GM19240 (cell line): Measurements from ENCODE around the gene STK32A.

Source experiments
- DNase-seq: peaks from one replicate; pipeline ENCODE4 v3.0.0; 2011; ENCODE audit warnings: low spot score; ENCODE audit not compliant: insufficient read length

STK32A gene

DNA sequence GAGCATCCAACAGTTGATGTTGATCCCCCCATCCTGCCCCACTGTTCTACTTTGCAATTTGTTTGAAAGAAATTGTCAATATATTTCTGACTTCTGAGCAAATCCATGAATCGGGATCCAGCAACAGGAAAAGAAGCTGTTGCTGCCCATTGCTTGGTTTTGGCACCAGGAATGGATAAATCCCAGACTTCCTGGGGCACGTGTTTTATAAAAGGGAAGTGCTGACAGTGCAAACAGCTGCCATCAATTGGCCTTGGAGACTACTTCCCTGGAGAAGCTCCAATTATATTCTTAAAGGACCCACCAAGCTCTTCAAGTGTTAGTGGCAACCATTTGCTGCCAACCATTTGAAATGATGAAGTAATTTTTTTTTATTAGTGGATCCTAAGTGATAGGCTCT lies 13.7 kb downstream of the STK32A start:
- DNase-seq: no peak

DNA sequence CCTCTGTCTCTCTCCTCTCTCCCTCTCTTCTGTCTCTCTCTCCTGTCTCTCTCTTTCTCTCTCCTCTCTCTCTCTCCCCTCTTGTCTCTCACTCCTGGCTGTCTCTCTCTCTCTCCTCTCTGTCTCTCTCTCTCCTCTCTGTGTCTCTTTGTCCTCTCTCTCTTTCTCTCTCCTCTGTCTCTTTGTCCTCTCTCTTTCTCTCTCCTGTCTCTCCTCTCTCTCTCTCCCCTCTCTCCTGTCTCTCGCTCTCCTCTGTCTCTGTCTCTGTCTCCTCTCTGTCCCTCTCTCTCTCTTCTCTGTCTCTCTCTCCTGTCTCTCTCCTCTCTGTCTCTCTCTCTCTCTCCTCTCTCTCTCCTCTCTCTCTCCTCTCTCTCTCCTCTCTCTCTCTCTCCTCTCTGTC lies 25.0 kb downstream of the STK32A start:
- no peak for DNase-seq

DNA sequence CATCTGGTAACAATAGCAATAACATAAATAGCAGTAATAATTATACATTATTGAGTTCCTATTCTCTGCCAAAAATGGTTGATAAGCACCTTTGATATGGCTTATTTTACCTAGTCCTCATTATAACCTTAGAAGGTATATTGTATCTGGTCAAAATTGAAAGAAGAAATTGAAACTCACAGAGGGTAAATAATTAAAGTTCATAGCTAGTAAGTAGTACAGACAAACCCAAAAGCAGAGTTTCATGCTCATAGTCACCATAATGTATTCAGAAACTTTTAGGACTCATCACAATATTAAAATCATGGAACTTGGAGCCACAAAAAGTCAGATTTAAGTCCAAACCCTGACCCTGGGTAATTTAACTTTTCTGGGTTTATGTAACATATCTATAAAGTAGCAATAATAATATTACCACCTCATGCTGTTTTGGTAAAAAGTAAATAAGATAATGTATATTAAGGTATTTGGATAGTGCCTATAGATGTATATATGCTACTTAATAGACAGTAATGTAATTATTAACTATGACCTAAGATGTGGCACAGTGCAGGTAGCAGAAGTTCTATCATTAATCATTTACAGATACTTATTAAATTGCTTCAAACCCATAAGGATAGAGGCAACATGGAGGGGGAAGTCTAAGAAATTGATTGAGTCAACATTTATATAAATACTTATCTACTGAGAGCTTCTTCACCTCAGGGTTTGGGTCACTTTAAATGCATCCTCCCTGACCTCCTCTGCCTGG lies 32.4 kb downstream of the STK32A start:
- no peak for DNase-seq

DNA sequence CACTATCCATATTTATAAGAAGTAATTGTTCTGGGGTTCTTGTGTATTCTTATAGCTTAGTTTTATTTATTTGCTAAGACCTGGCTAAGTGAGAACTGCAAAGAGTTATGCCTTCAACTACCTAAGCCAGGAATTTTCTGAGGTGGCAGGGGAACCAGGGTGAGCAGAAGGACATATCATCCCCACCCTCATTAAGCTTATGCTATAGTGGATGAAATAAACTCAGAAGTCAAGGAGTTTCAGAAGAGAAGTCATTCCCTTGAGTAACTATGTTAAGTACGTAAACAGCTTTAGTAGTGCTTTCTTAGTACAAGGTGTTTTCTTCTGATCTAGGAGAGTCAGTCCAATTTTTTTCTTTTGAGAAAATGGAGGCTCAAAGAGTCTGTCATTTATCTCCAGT lies 41.7 kb downstream of the STK32A start:
- no peak for DNase-seq

DNA sequence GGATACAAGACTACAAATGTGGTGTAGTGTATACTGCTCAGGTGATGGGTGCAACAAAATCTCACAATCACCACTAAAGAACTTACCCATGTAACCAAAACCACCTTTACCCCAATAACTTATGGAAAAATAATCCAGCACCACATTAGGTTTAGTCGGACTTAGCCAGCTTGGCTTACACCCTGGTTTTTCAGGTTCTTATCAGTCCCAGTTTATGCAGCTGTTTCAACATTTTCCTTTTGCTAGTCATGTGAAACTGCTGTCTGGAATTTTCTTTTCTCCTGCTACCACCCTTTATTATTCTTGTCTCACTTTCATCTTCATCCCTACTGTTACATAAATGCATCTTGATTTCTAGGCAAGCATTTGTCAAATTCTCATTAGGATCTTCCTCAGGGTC lies 51.5 kb downstream of the STK32A start:
- DNase-seq: no peak

DNA sequence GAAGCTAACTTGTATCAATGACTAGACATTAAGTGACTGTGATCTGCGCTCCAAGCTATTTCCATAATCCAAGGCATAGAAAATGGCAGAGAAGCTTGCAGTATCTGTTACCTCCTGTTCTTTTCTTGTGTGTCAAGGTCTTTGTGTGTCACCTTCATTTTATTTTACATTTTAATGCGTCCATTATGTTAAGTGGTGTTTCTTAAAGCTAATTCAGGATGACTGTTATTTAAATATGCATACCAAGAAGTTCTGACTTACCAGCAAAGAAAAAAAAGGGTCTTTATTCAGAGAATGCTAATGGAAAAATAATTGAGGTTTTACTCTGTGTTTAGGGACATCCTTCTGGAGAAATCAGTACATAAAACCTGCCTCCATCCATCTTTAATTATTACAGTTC lies 52.3 kb downstream of the STK32A start:
- DNase-seq: no peak

DNA sequence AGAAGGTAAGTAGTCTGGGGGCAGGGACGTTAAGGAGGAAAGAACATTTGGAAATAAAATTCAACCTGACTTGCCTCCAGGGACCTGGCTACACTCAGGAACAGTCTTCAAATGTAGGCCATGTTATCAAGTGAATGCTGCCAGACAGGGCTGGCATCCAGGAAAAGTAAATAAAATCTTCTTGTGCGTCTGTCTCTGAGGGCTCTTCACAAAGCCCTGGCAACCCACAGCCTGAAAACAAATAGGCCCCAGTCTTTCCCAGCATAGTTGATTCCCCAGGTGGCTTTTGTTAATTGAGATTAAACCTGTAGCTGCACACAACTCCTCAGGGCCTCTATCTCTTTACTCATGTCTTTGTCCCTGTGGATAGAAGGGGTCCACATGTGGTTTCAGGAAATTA lies 55.4 kb downstream of the STK32A start:
- no peak for DNase-seq

DNA sequence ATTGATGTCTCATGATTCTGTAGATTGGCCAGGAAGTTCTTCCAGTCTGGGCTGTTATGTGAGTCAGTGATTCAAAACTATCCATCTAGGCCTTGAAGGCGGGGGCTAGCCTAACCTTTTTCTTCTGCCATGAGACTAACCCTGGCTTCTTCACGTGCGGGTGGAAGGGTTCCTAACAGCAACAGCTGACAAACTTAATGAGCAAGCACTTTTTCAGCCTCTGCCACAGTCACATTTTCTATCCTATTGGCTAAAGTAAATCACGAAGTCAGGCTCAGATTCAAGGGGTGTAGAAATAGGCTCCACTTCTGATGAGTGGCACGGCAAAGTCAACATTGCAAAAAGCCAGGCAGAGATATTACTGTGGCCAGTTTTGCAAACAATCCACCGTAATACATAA lies 68.4 kb downstream of the STK32A start:
- no peak for DNase-seq

DNA sequence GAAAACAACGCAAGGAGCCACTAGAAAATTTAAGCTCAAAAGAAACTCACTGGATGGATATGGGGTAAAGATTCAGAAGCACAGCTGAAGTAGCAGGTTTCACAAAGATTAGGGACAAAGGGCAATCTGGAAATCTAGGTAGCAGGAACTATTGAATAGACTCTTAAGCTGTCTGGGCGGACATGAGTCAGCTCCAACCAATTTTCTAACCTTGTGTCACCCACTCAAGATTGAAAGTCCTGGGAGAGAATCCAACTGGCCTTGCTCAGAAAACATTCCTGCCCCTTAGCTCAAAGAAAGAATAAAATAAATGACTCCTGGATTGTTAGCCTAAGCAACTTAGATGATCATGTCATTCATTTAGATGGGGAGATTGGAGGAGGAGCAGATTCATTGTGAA lies 69.2 kb downstream of the STK32A start:
- DNase-seq: no peak

DNA sequence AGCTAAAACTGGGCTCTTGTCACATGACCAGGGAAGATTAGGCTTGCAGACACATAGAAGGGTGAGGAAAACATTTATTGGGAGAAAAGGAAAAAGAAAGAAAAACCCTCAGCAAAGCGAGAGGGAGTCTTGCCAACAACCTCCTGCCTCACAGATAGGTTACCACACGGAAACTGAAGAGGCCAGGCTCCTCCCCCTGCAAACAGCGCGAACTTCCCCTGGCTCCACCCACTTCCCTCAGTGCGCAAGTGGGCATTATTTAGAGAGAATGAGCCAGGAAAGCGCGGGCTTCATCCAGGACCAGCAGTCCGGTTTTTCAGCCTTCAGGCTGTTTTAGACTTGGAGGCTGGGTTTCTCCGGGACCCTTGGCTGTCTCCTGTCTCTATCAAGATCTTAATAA lies 70.3 kb downstream of the STK32A start:
- no peak for DNase-seq

DNA sequence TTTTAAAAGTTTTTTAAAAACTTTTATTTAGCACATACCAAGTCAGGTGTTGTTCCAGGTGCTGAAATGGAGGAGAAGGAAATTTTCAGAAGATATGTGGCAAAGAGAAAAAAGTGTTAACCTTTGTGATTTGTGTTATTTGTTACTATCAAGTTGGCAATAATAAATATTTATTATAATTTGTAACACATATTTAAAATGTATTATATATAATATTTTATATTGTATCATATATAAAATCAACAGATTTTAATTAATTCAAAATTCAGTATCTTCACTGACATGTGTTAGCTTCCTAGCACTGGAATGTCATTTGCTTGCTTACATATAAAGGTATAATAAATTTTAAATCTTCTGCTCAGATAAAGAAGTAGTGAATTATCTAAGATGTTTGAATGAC lies 71.5 kb downstream of the STK32A start:
- no peak for DNase-seq

DNA sequence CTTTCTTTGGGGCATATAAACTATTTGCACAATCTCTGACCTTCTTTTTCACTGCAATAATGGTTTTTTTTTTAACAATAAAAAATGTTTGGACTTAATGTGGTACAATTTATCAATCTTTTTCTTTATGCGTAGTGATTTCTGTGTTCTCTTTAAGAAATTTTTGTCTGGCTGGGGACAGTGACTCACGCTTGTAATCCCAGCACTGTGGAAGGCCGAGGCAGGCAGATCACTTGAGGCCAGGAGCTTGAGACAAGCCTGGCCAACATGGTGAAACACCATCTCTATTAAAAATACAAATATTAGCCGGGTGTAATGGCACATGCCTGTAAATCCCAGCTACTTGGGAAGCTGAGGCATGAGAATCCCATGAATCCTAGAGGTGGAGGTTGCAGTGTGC lies 72.3 kb downstream of the STK32A start:
- no peak for DNase-seq

DNA sequence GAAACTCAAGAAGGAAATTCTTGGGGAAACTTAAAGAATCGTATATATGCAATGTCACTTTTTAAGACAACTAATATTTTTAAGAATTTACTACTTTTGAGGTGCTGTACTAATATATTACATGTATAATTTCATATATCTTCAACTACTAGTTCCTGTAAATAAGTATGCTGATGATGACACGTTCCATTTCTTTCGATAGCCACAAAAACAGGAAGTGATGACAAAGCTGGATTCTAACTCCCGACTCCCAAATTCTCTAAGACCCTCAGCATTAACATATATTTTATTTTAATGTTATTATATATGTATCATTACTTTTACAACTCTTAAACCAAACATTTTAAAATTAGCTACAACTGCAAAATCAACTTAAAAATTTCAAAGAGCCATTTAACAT lies 74.8 kb downstream of the STK32A start:
- DNase-seq: no peak

DNA sequence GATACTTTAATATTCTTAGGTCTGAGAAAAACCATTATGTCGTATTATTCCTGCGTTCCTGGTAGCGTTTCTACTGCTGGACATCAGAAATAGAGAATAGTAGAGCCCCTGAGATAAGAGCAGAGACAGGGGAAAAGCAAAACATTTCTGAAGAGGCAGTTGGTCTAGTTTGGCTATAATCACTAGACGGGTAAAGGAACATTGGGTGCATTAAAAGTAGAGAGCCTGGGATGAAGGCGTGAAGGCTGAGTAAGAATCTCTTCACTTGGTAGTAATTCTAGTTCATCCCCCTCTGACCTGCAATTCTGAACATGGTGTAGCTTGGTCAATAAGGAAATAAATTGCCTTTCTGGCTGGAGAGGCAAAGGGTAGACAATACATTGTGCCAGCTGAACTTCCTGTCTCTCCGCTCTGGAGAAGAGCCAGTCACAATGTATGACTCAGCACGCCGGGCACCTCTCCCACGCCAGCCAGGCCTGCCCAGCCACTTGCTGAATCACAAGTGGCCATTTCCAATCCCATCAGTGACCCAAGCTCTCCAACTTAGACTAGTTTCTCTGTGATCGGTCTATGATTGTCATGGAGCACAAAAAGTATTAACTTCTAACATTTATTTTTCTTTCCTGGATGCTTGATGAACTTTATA lies 75.4 kb downstream of the STK32A start:
- DNase-seq: no peak

DNA sequence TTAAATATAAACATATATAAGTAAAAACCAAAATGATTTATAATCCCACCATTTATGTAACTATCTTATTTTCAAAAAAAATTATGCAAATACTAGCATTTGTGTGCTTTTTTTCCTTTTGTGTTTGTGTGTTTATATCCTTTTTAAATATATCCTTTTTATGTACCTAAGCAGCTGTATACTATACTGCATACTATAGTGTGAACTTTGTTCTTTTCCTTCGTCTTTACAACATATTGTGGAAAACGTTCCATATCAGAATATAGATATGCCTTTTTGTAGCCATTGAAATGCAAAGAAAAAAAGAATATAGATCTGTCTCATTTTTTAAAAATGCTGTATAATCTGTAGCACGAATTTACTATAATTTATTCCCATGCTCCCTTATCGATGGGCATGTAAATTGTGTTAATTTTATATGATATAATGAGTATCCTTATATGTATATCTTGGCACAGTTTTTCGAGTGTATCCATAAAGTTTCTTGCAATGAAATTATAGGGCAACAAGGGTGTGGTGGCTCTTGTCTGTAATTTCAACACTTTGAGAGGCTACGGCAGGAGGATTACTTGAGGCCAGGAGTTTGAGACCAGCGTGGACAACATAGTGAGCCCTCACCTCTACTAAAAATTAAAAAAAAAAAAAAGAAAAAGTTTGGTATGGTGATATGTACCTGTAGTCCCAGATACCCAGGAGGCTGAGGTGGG lies 83.3 kb downstream of the STK32A start:
- DNase-seq: no peak

DNA sequence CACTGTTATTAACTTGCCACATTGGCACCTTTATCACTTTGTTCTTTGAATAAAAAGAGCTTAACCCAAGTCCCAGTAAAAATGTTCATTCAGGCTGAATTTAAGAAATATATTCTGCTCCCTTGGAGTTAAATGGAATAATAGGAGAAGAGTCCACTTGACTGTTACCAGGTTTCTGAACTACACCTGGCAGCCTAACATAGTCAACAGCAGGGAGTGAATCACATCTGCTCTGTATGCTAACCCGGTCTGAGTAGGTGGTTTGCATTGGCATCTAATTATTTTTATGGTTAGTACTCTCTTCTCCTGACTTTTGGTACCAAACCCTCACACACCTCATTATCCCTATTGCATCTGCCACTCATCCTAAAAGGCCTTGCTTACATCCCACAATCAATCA lies 86.7 kb downstream of the STK32A start:
- no peak for DNase-seq

DNA sequence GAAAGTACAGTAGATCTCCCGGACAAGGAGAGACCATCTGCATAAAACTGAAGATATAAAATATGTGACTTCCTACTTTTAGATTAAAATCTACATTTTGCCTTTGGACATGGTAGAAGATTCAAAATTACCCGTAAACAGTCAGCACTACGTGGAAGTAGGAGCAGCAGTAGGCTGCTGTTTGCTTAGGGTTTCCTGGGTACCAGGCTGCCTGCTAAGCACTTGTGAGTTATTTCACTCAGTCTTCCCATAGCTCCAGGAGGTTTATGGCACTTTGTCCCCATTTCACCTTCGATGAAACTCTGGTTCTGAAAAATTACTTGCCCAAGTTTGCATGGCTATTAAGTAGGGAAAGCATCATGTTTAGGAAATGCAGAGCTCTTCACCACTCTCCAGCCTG lies 92.6 kb downstream of the STK32A start:
- no peak for DNase-seq

DNA sequence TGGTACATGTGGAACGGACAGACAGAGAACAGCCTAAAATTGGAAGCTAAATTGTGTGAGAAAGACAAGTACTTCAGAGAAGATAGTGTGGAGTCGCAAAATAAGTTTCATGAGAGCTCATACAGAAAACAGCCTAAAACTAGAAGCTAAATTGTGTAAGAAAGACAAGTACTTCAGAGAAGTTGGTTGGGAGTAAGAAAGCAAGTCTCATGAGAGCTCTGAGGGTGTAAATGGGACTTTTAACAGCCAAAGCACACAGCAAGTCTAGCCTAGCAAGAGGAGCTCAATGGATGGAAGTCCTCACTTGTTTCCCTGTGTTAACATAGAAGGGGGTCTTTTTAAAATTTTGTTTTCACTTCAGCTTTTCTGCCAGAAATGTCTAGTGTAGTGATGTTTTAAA lies 93.1 kb downstream of the STK32A start:
- no peak for DNase-seq

DNA sequence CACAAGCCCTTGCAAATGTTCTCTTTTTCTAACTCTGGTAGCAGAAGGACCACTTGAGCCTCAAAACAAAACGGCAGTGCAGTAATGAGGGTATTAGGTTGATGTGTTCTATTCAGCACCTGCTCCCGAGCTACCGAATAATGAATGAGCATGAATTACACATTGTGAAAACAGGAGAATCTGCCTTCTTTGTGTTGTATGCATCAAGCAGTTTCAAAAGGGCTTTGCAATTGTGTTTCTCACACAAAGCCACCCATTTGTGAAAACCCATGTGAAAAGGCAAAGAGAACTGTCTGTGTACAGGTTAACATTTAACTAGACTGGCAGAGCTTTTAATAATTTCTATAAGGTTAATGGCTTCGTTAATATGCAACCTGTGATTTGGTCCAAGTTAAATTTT lies 97.8 kb downstream of the STK32A start:
- DNase-seq: no peak

DNA sequence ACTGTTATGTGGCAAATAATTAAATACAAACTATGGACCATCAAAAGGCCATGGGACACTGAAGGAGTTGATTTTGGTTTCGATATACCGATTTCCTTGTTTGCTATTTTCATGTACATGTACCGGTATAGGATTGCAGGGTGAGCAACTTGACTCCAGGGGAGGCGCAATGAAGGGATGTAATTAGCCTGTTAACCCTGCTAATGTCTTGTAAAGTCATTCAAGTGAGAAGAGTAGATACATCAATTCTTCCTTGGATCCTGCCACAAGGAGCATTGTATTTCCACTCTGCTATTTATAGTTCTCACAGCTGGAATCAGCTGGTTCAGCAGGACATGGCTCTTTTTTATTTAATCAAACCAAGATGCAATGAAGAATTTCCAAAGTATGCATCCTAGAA lies 102.0 kb downstream of the STK32A start:
- DNase-seq: no peak

DNA sequence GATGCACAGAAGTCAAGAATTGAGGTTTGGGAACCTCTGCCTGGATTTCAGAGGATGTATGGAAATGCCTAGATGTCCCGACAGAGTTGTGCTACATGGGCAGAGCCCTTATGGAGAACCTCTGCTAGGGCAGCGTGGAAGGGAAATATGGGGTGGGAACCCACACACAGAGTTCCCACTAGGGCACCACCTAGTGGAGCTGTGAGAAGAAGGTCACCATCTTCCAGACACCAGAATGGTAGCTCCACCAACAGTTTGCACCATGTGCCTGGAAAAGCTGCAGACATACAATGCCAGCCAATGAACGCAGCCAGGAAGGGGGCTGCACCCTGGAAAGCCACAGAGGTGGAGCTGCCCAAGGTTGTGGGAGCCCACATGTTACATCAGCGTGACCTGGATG lies 104.5 kb downstream of the STK32A start:
- no peak for DNase-seq

DNA sequence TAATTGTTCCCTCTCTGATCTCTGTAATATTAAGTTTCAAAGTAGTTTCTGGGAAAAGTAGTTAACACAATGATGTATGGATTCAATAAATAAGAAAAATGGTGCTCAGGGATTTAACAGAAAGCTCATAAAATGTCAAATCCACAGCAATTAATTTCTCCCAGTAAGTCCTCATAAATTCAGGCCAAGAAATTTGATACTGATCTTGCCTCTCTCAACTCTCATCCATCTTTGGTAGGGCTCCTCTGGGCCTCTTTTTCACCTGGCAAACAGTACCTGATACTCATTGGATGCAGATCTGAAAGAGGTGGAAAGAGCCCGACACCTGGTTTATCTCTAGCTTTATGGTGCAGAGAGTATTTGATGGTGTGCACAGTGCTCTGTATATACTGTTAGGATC lies 106.1 kb downstream of the STK32A start:
- no peak for DNase-seq

DNA sequence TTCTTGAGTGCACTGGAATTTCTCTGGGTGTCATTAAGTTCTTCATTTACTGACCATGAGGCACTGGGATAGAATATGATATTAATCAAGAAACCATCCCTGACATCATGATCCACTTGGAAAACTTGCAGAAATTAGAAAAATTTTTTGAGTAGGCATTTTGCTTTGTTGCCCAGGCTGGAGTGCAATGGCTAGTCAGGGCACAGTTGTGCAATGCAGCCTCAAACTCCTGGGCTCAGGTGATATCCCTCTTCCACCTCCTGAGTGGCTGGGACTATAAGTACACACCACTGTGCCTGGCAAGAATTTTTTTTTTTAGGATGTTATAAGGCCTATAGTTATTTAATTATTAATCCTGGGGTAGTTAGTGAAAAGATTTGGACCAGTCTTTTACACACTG lies 106.5 kb downstream of the STK32A start:
- DNase-seq: no peak
